H9 (cell line): ENCODE data around the gene USP6NL. TPM values are rescaled to one million over a fixed set of nuclear protein-coding genes. Genes with fewer than 3 reads are reported as not detected.
"Not testable (repeated sequence)": the region's sequence is repeated elsewhere in the genome, so short reads cannot be mapped to it uniquely, and the experiment has no call there.

Experiments used
- DNase-seq: peaks from one replicate; pipeline ENCODE4 v3.0.0-alpha.2; 2017
- H2AFZ ChIP-seq: one replicate; pipeline ENCODE4 v1.6.1; 2013; ENCODE audit warnings: mild to moderate bottlenecking, low read length, control low read depth, moderate library complexity
- H2AK5ac ChIP-seq: 2 replicates; pipeline ENCODE4 v1.6.1; 2013; ENCODE audit warnings: low read length, control low read depth, mixed read lengths; ENCODE audit not compliant: insufficient read length
- H2BK120ac ChIP-seq: one replicate; pipeline ENCODE4 v1.6.1; 2013; ENCODE audit warnings: low read depth, mild to moderate bottlenecking, low read length, control low read depth, inconsistent platforms; ENCODE audit not compliant: poor library complexity, severe bottlenecking
- H2BK12ac ChIP-seq: 2 replicates; pipeline ENCODE4 v1.6.1; 2013; ENCODE audit warnings: low read length, control low read depth, mixed read lengths, low read depth; ENCODE audit not compliant: insufficient read length
- H2BK15ac ChIP-seq: 2 replicates; pipeline ENCODE4 v1.6.1; 2013; ENCODE audit warnings: low read depth, low read length, control low read depth
- H2BK20ac ChIP-seq: one replicate; pipeline ENCODE4 v1.6.1; 2013; ENCODE audit warnings: low read depth, mild to moderate bottlenecking, low read length, control low read depth, inconsistent platforms; ENCODE audit not compliant: poor library complexity, severe bottlenecking
- H2BK5ac ChIP-seq: 2 replicates; pipeline ENCODE4 v1.6.1; 2013; ENCODE audit warnings: low read length, control low read depth, mixed read lengths; ENCODE audit not compliant: insufficient read length
- H3K14ac ChIP-seq: 2 replicates; pipeline ENCODE4 v1.6.1; 2013; ENCODE audit warnings: low read length, control low read depth; ENCODE audit not compliant: insufficient read depth
- H3K18ac ChIP-seq: 2 replicates; pipeline ENCODE4 v1.6.1; 2013; ENCODE audit warnings: low read depth, mild to moderate bottlenecking, mixed read lengths, low read length, control low read depth; ENCODE audit not compliant: insufficient read length
- H3K23ac ChIP-seq: 2 replicates; pipeline ENCODE4 v1.6.1; 2013; ENCODE audit warnings: low read length, control low read depth, mixed read lengths, low read depth; ENCODE audit not compliant: insufficient read length
- H3K23me2 ChIP-seq: 2 replicates; pipeline ENCODE4 v1.6.1; 2013; ENCODE audit warnings: low read depth, mild to moderate bottlenecking, mixed read lengths, low read length, control low read depth; ENCODE audit not compliant: insufficient read length, poor library complexity, severe bottlenecking
- H3K27ac ChIP-seq: 2 replicates; pipeline ENCODE4 v1.5.1; 2013; ENCODE audit warnings: low read length, control low read depth, mixed read lengths, low read depth; ENCODE audit not compliant: insufficient read length
- H3K27me3 ChIP-seq: 2 replicates; pipeline ENCODE4 v1.6.1; 2013; ENCODE audit warnings: low read length, control low read depth, inconsistent platforms; ENCODE audit not compliant: insufficient read depth
- H3K4ac ChIP-seq: 2 replicates; pipeline ENCODE4 v1.6.1; 2013; ENCODE audit warnings: low read depth, mild to moderate bottlenecking, control low read depth, inconsistent platforms, low read length, moderate library complexity
- H3K4me1 ChIP-seq: 2 replicates; pipeline ENCODE4 v1.6.1; 2013; ENCODE audit warnings: low read length, control low read depth, inconsistent platforms; ENCODE audit not compliant: insufficient read depth
- H3K4me2 ChIP-seq: 2 replicates; pipeline ENCODE4 v1.6.1; 2013; ENCODE audit warnings: low read length, control low read depth, mixed read lengths; ENCODE audit not compliant: insufficient read length, insufficient read depth
- H3K56ac ChIP-seq: 2 replicates; pipeline ENCODE4 v1.6.1; 2013; ENCODE audit warnings: low read depth, mild to moderate bottlenecking, mixed read lengths, low read length, control low read depth; ENCODE audit not compliant: insufficient read length
- H3K79me1 ChIP-seq: 2 replicates; pipeline ENCODE4 v1.6.1; 2013; ENCODE audit warnings: low read depth, mild to moderate bottlenecking, moderate library complexity, low read length, control low read depth, inconsistent platforms; ENCODE audit not compliant: insufficient read depth, poor library complexity, severe bottlenecking
- H3K79me2 ChIP-seq: 2 replicates; pipeline ENCODE4 v1.6.1; 2013; ENCODE audit warnings: low read length, control low read depth, inconsistent platforms; ENCODE audit not compliant: insufficient read depth
- H3K9ac ChIP-seq: 2 replicates; pipeline ENCODE4 v1.6.1; 2013; ENCODE audit warnings: low read length, control low read depth, mixed read lengths; ENCODE audit not compliant: insufficient read length; ENCODE audit errors: extremely low read depth
- H3K9me3 ChIP-seq: one replicate; pipeline ENCODE4 v1.6.1; 2013; ENCODE audit warnings: low read depth, low read length, inconsistent platforms; ENCODE audit not compliant: control insufficient read depth
- H3T11ph ChIP-seq: one replicate; pipeline ENCODE4 v1.6.1; 2013; ENCODE audit warnings: mild to moderate bottlenecking, low read length, control low read depth, inconsistent platforms
- H4K20me1 ChIP-seq: one replicate; pipeline ENCODE4 v1.6.1; 2013; ENCODE audit not compliant: control insufficient read depth, insufficient read length, insufficient read depth
- H4K5ac ChIP-seq: 2 replicates; pipeline ENCODE4 v1.6.1; 2013; ENCODE audit warnings: low read depth, mild to moderate bottlenecking, mixed read lengths, low read length, control low read depth; ENCODE audit not compliant: insufficient read length
- H4K8ac ChIP-seq: replicated peaks from 2 replicates; pipeline ENCODE4 v1.6.1; 2013; ENCODE audit warnings: low read length, control low read depth, mixed read lengths, low read depth; ENCODE audit not compliant: insufficient read length
- H4K91ac ChIP-seq: 2 replicates; pipeline ENCODE4 v1.6.1; 2013; ENCODE audit warnings: low read depth, mild to moderate bottlenecking, moderate library complexity, mixed read lengths, low read length, control low read depth; ENCODE audit not compliant: insufficient read length
- H3K27ac Mint-ChIP-seq, 3 experiments: 2 replicates in 2 of 3; 3 replicates in 1 of 3; pipeline ENCODE4 v1.8.0; 2020 to 2021; ENCODE audit warnings: mixed read lengths in 3 of 3, mild to moderate bottlenecking in 1 of 3, moderate library complexity in 1 of 3
- H3K27me3 Mint-ChIP-seq: 2 replicates; pipeline ENCODE4 v1.8.0; 2021; ENCODE audit warnings: low read depth, mild to moderate bottlenecking, moderate library complexity, mixed read lengths
- H3K36me3 Mint-ChIP-seq, 3 experiments: 2 replicates in 2 of 3; 3 replicates in 1 of 3; pipeline ENCODE4 v1.8.0; 2020 to 2021; ENCODE audit warnings: low read depth in 3 of 3, mixed read lengths in 3 of 3; ENCODE audit not compliant: insufficient read depth in 1 of 3
- H3K4me1 Mint-ChIP-seq, 2 experiments: 2 replicates each; pipeline ENCODE4 v1.8.0; 2020; ENCODE audit warnings: mixed read lengths in 2 of 2
- H3K4me3 Mint-ChIP-seq, 2 experiments: 2 replicates in 1 of 2; 3 replicates in 1 of 2; pipeline ENCODE4 v1.8.0; 2020 to 2021; ENCODE audit warnings: mild to moderate bottlenecking in 2 of 2, mixed read lengths in 2 of 2, moderate library complexity in 1 of 2
- H3K9me3 Mint-ChIP-seq, 2 experiments: 2 replicates in 1 of 2; 3 replicates in 1 of 2; pipeline ENCODE4 v1.8.0; 2020; ENCODE audit warnings: mild to moderate bottlenecking in 2 of 2, mixed read lengths in 2 of 2, moderate library complexity in 1 of 2
- CTCF ChIP-seq: fragments of 200-600 bp; sonication (generic); conservative IDR thresholded peaks from 3 replicates; pipeline ENCODE4 v1.8.0; 2021; ENCODE audit warnings: antibody characterized with exemption, mild to moderate bottlenecking
- WGBS: extraction: QIAGEN DNeasy Blood & Tissue Kit; methylation state at CpG from one replicate; pipeline ENCODE4 v1.1.7; 2013; ENCODE audit warnings: missing lambda C conversion rate, low lambda C conversion rate, mixed read lengths; ENCODE audit not compliant: insufficient read length; ENCODE audit errors: extremely low coverage; 5-methylcytosine and 5-hydroxymethylcytosine counted together
- total RNA-seq: library from RNA; stranded (reverse); gene quantifications from 2 replicates; pipeline ENCODE4 v1.2.1, GENCODE V29; 2021

The USP6NL gene
- total RNA-seq, 1 experiment from 2014 or later = 28.3 TPM

DNA sequence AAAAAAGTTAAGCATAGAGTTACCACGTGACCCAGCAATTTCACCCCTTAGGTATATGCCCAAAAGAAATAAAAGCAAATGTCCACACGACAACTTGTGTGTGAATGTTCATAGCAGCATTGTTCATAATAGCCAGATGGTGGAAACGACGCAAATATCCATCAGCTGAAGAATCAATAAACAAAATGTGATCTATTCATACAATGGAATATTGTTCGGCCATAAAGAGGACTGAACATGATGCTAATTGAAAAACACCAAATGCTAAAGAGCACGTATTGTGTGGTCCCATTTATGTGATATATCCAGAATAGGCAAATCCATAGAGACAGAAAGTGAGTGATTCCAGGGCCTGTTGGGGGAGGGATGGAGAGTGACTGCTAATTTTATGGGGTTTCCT, 18.3 kb upstream of the USP6NL start:
- no peaks in the 10 kb centered on the region for H3K79me1 ChIP-seq
- DNase-seq = no peak
- no peak overlapping the region for H3K4ac ChIP-seq
- H2BK20ac ChIP-seq = no peak overlapping the region
- no peak overlapping the region for H3K56ac ChIP-seq
- no peaks in the 10 kb centered on the region for H3K79me2 ChIP-seq
- no peaks in the 10 kb centered on the region for H3K23me2 ChIP-seq
- H2BK120ac ChIP-seq = no peak overlapping the region
- H2BK15ac ChIP-seq = no peak overlapping the region
- H4K5ac ChIP-seq = no peak overlapping the region
- H3K23ac ChIP-seq = no peak overlapping the region
- no peaks in the 10 kb centered on the region for H4K20me1 ChIP-seq
- Mint-ChIP-seq H3K27me3 (peaks cover 2% of the 10 kb centered on the region; the same call in 1 of the 2 replicates), H3K27ac (no peak overlapping the region), H3K4me1 (peaks cover 0 to 8% of the 10 kb centered on the region in 2 experiments; a peak in 2 of 4 replicates), H3K4me3 (no peak overlapping the region), H3K36me3 (no peaks in the 10 kb centered on the region), H3K9me3 (no peaks in the 10 kb centered on the region)
- no peak overlapping the region for H3K4me2 ChIP-seq
- no peak overlapping the region for H4K8ac ChIP-seq
- H3K14ac ChIP-seq = no peak overlapping the region
- H3K27ac ChIP-seq = no peak overlapping the region
- no peaks in the 10 kb centered on the region for H3K27me3 ChIP-seq
- H3K9me3 ChIP-seq = no peaks in the 10 kb centered on the region
- H2BK5ac ChIP-seq = no peak overlapping the region
- TF ChIP-seq CTCF = no peak
- H2AK5ac ChIP-seq = no peak overlapping the region
- H3T11ph ChIP-seq = no peak overlapping the region
- no CpG with 5 or more reads among the region's 6 CpGs for whole genome bisulfite sequencing
- no peak overlapping the region for H3K9ac ChIP-seq
- no peak overlapping the region for H2AFZ ChIP-seq
- peaks cover 3% of the 10 kb centered on the region; the same call in 1 of the 2 replicates for H3K4me1 ChIP-seq
- no peak overlapping the region for H4K91ac ChIP-seq
- no peak overlapping the region for H3K18ac ChIP-seq
- no peak overlapping the region for H2BK12ac ChIP-seq

GRCh38 chr10:11627941-11628340, 16.5 kb upstream of the USP6NL start:
- not testable (repeated sequence) for H2BK12ac ChIP-seq, H2AFZ ChIP-seq

More at GRCh38 chr10:11627941-11628340, 16.5 kb upstream of the USP6NL start:
- not testable (repeated sequence) for H3K9me3 ChIP-seq, H2BK5ac ChIP-seq, H3K9me3 Mint-ChIP-seq, H2BK20ac ChIP-seq, H3K18ac ChIP-seq, H3K79me1 ChIP-seq, H3K23me2 ChIP-seq, H3K36me3 Mint-ChIP-seq, H3K27ac Mint-ChIP-seq, H2BK120ac ChIP-seq, H3K14ac ChIP-seq, H3K56ac ChIP-seq, H3K23ac ChIP-seq, H3T11ph ChIP-seq, H2AK5ac ChIP-seq, H3K4ac ChIP-seq, H4K20me1 ChIP-seq, H4K91ac ChIP-seq, H3K4me2 ChIP-seq, H3K9ac ChIP-seq, H3K27me3 Mint-ChIP-seq, H3K4me1 ChIP-seq, H3K4me1 Mint-ChIP-seq, DNase-seq, H3K27me3 ChIP-seq, H3K27ac ChIP-seq, H3K79me2 ChIP-seq, H4K8ac ChIP-seq, H3K4me3 Mint-ChIP-seq, H2BK15ac ChIP-seq, H4K5ac ChIP-seq
- WGBS = no CpG with 5 or more reads among the region's 8 CpGs
